NOMO-1 treated with dmso at 0.1 percent for 144 hours (cell line): ENCODE results near the gene GTPBP6.
"Not testable (repeated sequence)": the region's sequence is repeated elsewhere in the genome, so short reads cannot be mapped to it uniquely, and the experiment has no call there.

ENCODE experiments used
- DNase-seq: peaks from one replicate; lab custom pipeline; 2025; ENCODE audit not compliant: unreplicated experiment; lab: John Stamatoyannopoulos, UW

GTPBP6 gene

DNA sequence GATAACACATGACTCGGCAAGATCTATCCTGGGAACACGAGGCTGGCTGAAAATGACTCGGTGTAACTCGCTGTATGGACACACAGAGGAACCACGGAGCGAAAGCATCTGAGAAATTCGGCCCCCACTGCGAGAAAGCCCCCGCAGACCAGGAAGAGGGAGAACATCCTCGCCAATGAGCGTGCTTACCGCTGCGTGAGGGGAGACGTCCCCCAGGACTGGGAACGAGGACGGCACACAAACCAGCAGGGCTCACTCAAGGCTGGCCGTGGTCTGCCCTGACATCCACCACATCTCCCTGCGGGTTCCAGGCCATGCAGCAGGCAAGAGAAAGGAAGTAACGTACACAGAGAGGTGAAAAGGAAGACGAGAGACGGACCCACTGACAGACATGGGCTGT is 17.6 kb upstream of the GTPBP6 start:
- no peak for DNase-seq

- DNase-seq: no peak
These were observed 17.2 kb upstream of the GTPBP6 start for GRCh38 chrX:335758-336155.

- DNase-seq: no peak
These were observed 16.6 kb upstream of the GTPBP6 start for GRCh38 chrX:334971-335757.

- DNase-seq: no peak
These were observed 15.8 kb upstream of the GTPBP6 start for GRCh38 chrX:334331-334891.

GRCh38 chrX:333611-334311 is 15.2 kb upstream of the GTPBP6 start:
- no peak for DNase-seq

DNA sequence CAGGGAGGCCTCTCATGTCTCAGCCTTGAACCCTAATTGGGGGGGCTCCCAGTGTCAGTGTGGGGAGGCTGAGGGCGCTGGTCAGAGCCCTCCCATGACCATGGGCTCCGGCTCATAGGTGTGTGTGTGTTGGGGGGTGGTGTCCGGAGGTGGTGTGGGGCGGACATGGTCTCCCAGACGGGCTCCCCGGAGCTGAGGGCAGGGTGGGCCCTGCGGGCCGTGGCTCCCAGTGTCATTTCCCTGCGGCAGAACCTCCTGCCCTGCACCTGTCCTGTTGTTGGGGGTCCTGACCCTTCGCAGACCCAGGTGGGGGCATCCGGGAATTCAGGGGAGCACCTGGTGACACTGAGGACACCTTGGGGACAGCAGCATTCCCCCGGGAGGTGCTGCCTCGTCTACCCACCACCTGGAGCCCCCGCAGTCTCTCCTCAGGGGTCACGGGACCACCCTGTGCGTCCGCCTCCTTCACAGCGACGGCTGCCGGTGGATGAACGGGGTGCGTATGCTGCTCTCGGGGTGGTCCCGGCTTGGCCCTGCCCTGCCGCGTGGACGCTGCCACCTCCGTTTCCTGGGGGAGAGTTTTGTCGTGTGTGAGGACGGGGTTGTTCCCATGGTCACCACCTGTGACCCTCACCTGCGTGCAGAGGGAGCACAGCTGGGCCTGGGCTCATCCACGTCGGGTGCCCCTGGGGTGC is 14.5 kb upstream of the GTPBP6 start:
- no peak for DNase-seq

DNA sequence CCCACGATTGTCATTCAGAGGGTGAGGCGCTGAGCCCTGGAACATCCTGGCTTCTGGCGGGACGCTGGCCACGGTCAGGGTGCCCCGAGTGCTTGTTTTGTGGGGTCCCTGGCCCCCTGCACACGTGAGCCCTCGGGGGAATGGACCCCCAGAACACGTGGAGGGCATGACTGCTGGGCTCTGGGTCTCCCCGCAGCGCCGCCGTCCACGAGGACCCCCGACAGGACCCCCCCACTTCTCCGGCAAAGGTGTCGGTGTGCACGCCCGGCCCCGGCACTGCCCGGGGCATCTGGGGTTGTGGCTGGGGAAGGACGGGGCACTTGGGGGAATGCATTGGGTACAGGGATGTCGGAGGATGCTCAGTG is 13.9 kb upstream of the GTPBP6 start:
- no peak for DNase-seq

GRCh38 chrX:331825-332495 is 13.4 kb upstream of the GTPBP6 start:
- DNase-seq: no peak

DNA sequence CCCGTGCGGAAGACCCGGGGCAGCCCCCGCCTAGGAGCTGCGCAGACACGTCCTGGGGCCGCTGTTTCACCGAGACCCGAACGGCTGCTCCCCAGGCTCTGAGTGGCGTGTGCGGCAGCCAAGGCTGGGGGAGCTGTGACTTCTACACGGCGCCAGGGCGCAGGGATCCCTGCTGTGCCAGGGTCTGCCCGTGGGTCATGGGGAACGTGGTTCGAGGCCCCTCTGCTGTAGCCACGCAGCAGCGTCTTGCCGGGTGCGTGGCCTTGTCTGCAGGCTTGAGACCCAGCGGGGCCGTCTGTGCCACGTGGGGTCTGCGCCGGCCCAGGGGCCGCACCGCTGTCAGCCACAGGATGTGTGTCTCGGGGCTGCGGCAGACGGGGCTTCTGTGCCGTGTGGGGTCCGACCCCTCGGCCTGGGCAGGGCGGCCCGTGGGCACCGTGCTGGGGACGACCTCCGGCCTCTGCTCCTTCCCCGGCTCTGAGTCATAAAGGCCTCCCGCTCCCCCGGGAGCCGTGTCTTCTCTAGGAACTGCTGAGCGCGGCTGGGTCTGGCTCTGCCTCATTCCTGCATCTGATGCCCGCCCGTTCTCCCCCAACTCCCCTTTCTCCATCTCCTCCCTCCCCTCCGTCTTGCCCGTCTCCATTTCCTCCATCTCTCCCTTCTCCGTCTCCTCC is 12.7 kb upstream of the GTPBP6 start:
- DNase-seq: no peak

GRCh38 chrX:330726-331150 is 12.1 kb upstream of the GTPBP6 start:
- no peak for DNase-seq

GRCh38 chrX:330141-330725 is 11.6 kb upstream of the GTPBP6 start:
- DNase-seq: not testable (repeated sequence)

DNA sequence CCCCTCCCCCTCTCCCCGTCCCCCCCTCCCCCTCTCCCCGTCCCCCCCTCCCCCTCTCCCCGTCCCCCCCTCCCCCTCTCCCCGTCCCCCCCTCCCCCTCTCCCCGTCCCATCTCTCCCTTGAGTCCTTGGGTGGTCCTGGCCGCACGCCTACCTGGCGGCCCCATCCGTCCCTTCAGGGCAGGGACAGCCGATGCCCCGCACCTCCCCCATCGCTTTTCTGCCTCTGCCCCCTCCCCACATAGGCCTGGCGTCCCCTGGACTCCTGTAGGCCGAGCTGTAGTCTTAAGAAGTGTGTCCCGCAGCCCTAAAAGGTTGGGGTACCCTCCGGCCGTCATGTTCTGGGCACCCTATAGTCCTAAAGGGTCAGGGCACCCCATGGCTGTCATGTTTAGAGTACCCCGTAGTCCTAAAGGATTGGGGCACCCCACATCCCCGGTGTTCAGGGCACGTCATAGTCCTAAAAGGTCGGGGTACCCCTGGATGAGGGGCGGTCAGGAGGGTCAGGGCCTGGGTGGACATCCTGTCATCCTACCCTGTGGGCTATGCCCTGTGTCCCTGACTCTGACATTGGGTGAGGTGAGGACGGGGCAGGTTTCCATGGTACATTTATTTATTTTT is 10.8 kb upstream of the GTPBP6 start:
- DNase-seq: no peak

- DNase-seq: no peak
These were observed 9.1 kb upstream of the GTPBP6 start for GRCh38 chrX:327660-328126.

GRCh38 chrX:324664-325063 is 6.1 kb upstream of the GTPBP6 start:
- not testable (repeated sequence) for DNase-seq

DNA sequence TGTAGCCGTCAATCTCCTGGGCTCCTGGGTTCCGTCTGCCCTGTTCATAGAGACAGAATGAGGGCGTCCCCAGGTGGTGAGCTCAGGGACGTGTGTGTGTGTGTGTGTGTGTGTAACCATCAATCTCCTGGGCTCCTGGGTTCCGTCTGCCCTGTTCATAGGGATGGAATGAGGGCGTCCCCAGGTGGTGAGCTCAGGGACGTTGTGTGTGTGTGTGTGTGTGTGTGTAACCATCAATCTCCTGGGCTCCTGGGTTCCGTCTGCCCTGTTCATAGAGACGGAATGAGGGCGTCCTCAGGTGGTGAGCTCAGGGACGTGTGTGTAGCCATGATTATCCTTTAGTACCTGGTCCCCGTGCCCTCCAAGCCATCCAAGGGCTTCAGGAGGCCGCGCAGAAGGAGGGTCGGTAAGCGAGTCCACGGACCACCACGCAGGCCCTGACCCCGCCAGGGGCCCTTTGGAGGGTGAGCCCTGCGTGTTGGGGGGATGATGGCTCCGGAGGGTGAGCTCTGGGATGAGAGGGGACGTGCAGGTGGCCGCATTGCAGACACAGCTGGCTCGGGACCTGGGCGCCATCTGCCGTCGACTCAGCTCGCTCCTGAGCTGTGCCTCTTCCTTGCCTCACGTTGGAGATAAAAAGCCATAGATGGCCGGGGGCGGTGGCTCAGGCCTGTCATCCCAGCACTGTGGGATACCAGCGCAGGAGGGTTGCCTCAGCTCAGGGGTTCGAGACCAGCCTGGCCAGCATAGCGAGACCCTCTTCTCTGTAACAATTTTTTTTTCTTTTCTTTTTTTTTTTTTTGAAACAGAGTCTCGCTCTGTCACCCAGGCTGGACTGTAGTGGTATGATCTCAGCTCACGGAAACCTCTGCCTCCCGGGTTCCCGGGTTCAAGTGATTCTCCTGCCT is 5.4 kb upstream of the GTPBP6 start:
- no peak for DNase-seq

DNA sequence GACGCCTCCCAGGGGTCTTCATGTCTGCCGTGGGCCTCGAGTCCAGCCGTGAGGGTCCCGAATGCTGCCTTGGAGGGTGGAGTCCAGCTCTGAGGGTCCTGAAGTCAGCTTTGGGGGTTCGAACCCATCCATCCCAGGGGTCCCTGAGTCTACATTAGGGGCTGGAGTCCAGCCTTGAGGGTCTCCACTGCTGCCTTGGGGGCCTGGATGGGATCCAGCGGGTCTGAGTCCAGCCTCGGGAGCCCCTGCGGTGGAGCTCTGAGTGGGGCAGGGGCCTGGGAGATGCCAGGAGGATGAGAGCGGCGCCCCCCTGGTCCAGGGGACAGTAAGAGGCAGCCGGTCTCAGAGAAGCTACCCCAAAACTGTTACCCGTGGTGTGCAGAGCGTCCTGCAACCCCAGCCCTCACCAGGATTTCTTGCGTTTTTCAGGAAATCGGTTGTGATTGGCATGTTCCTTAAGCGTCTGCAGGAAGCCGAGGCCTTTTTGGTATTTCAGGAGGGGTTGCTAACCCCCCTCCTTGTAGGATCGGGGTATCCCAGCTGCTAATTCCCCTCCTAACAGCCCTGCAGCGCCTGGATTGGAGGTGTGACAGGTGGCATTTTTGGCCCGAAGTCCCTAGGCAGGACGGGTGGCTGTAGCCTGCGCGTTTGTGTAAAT is 1.7 kb upstream of the GTPBP6 start:
- DNase-seq: no peak

DNA sequence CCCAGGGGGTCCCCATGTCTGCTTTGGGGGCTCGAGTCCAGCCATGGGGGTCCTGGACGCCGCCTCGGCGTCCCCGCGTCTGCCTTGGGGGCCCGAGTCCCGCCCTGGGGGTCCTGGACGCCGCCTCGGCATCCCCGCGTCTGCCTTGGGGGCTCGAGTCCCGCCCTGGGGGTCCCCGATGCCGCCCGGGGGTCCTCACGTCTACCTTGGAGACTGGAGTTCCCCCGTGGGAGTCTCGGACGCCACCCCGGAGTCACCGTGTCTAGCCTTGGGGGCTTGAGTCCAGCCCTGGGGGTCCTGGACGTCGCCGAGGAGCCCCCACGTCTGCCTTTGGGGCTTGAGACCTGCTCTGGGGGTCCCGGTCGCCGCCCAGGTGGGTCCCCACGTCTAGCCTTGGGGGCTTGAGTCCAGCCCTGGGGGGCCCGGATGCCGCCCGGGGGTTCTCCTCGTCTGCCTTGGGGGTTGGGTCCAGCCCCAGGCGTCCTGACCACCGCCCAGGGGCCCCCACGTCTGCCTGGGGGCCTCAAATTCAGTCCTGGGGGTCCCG is 1.1 kb upstream of the GTPBP6 start:
- no peak for DNase-seq
